ENCODE data around the gene SLU7. TPM values are rescaled to one million over a fixed set of nuclear protein-coding genes. Genes with fewer than 3 reads are reported as not detected.
A peak's percentile ranks its signal among the peaks of the same experiment; 100 is the strongest.
"Not testable (repeated sequence)": the region's sequence is repeated elsewhere in the genome, so short reads cannot be mapped to it uniquely, and the experiment has no call there.

SLU7 gene
- total and polyA plus RNA-seq, 4 donors: 26.7 to 35.6 (median 34.8) TPM

- Histone ChIP-seq H3K27me3 (ENCODE audit: control insufficient read depth in 3 of 3, insufficient read depth in 3 of 3, low read length in 2 of 3) (no peaks in the 10 kb centered on the region), H3K36me3 (ENCODE audit: control insufficient read depth in 4 of 4, insufficient read depth in 4 of 4, low read length in 4 of 4) (no peaks in the 10 kb centered on the region), H3K4me3 (peak overlapping the region; percentile 32), H3K27ac (ENCODE audit: low read depth in 1 of 2, low read length in 1 of 2) (peak overlapping the region in 1 of 2 donors; percentile 15), H3K4me1 (ENCODE audit: control insufficient read depth in 5 of 5, insufficient read depth in 5 of 5, low read length in 5 of 5) (peaks cover 0 to 7% (median 0%) of the 10 kb centered on the region in 5 donors), H3K9ac (ENCODE audit: insufficient read depth in 1 of 2, low read length in 2 of 2) (peak overlapping the region; percentile 44 to 85), H3K9me3 (ENCODE audit: control insufficient read depth in 4 of 4, insufficient read depth in 3 of 4, low read length in 3 of 4) (no peaks in the 10 kb centered on the region)
- peak; percentile 79 for TF ChIP-seq CTCF (IDR thresholded peaks at IDR 0.05; ENCODE audit: control extremely low read depth, extremely low read depth)
- DNase-seq (peak; percentile 84 to 88 (median 86)), ATAC-seq (ENCODE audit: insufficient read depth, low FRiP score) (peak; percentile 95)
- 0 to 1% methylated on average over 11 of the region's 11 CpGs for WGBS, 2 donors
Measured at GRCh38 chr5:160439205-160439600, 20.3 kb upstream of the SLU7 start.

GRCh38 chr5:160438316-160439204, 19.7 kb upstream of the SLU7 start:
- Histone ChIP-seq H3K27ac (ENCODE audit: low read depth in 1 of 2, low read length in 1 of 2) (peak overlapping the region in 1 of 2 donors; percentile 15), H3K4me3 (no peak overlapping the region), H3K9ac (ENCODE audit: insufficient read depth in 1 of 2, low read length in 2 of 2) (peak overlapping the region in 1 of 2 donors; percentile 85), H3K36me3 (ENCODE audit: control insufficient read depth in 4 of 4, insufficient read depth in 4 of 4, low read length in 4 of 4) (no peaks in the 10 kb centered on the region), H3K4me1 (ENCODE audit: control insufficient read depth in 5 of 5, insufficient read depth in 5 of 5, low read length in 5 of 5) (peaks cover 0 to 13% (median 0%) of the 10 kb centered on the region in 5 donors), H3K27me3 (ENCODE audit: control insufficient read depth in 3 of 3, insufficient read depth in 3 of 3, low read length in 2 of 3) (no peaks in the 10 kb centered on the region), H3K9me3 (ENCODE audit: control insufficient read depth in 4 of 4, insufficient read depth in 3 of 4, low read length in 3 of 4) (no peaks in the 10 kb centered on the region)
- 2 to 3% methylated on average over 18 of the region's 18 CpGs for WGBS, 2 donors
- peak; percentile 64 for ATAC-seq (ENCODE audit: insufficient read depth, low FRiP score)
- DNase-seq: peak; percentile 41 to 67 (median 50)
- peak; percentile 61 for TF ChIP-seq CTCF (IDR thresholded peaks at IDR 0.05; ENCODE audit: control extremely low read depth, extremely low read depth)

GRCh38 chr5:160437271-160437670, 18.4 kb upstream of the SLU7 start:
- ATAC-seq (ENCODE audit: insufficient read depth, low FRiP score) (no peak), DNase-seq (no peak)
- Histone ChIP-seq H3K9me3 (ENCODE audit: control insufficient read depth in 4 of 4, insufficient read depth in 3 of 4, low read length in 3 of 4) (no peaks in the 10 kb centered on the region), H3K36me3 (ENCODE audit: control insufficient read depth in 4 of 4, insufficient read depth in 4 of 4, low read length in 4 of 4) (no peaks in the 10 kb centered on the region), H3K4me1 (ENCODE audit: control insufficient read depth in 5 of 5, insufficient read depth in 5 of 5, low read length in 5 of 5) (peaks cover 0 to 13% (median 0%) of the 10 kb centered on the region in 5 donors), H3K27me3 (ENCODE audit: control insufficient read depth in 3 of 3, insufficient read depth in 3 of 3, low read length in 2 of 3) (no peaks in the 10 kb centered on the region), H3K9ac (ENCODE audit: insufficient read depth in 1 of 2, low read length in 2 of 2) (no peak overlapping the region), H3K27ac (ENCODE audit: low read depth in 1 of 2, low read length in 1 of 2) (no peak overlapping the region), H3K4me3 (no peak overlapping the region)
- no peak for TF ChIP-seq CTCF (IDR thresholded peaks at IDR 0.05; ENCODE audit: control extremely low read depth, extremely low read depth)

GRCh38 chr5:160436661-160437060, 17.8 kb upstream of the SLU7 start:
- WGBS, 2 donors: 20 to 41% methylated on average over 6 of the region's 6 CpGs
- ATAC-seq (ENCODE audit: insufficient read depth, low FRiP score); H3K9ac ChIP-seq (ENCODE audit: insufficient read depth in 1 of 2, low read length in 2 of 2): not testable (repeated sequence)

More at GRCh38 chr5:160436661-160437060, 17.8 kb upstream of the SLU7 start:
- not testable (repeated sequence) for H3K27ac ChIP-seq (ENCODE audit: low read depth in 1 of 2, low read length in 1 of 2); H3K9me3 ChIP-seq (ENCODE audit: control insufficient read depth in 4 of 4, insufficient read depth in 3 of 4, low read length in 3 of 4); H3K27me3 ChIP-seq (ENCODE audit: control insufficient read depth in 3 of 3, insufficient read depth in 3 of 3, low read length in 2 of 3); H3K36me3 ChIP-seq (ENCODE audit: control insufficient read depth in 4 of 4, insufficient read depth in 4 of 4, low read length in 4 of 4); DNase-seq; H3K4me3 ChIP-seq
- peaks cover 0 to 13% (median 0%) of the 10 kb centered on the region in 5 donors for H3K4me1 ChIP-seq (ENCODE audit: control insufficient read depth in 5 of 5, insufficient read depth in 5 of 5, low read length in 5 of 5)

Data from lung (tissue), 12 donors.